GM18909 (cell line): ENCODE data around the gene CAMSAP1.
"Not testable (repeated sequence)": the region's sequence is repeated elsewhere in the genome, so short reads cannot be mapped to it uniquely, and the experiment has no call there.

Experiments
- ATAC-seq: cut with Tn5 transposase; IDR thresholded peaks from one replicate; pipeline ENCODE4 v1.9.1; 2021; ENCODE audit warnings: mild to moderate bottlenecking; ENCODE audit not compliant: unreplicated experiment, poor library complexity

CAMSAP1 gene

GRCh38 chr9:135943604-135944003 lies 36.3 kb upstream of the CAMSAP1 start:
- not testable (repeated sequence) for ATAC-seq

DNA sequence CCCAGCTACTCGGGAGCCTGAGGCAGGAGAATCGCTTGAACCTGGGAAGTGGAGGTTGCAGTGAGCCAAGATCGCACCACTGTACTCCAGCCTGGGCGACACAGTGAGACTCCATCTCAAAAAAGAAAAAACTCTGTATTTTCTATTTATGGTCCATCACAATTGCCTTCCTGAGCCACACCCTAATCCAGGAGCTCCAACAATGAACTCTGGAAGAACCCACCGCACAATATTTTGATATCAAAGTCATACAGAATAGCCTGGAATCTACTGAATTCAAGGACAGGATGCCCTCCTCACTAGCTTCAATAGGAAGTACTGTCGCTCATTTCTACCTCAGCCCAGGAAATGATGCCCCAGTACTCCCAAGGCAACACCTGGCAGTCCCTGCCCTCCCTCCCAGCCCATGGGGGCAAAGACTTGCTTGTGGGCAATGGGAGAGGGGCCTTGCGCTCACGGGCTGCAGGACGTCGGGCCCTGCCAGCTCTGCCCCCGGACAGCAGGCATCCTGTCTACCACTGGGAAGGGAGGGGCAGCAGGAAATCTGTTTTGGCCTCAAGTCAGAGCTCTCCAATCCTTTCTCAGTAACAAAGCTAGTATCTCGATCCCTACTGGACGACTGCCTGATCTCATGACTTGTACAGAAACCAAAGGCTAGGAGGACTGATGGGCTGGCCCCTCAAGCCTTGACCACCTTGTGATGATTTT lies 34.1 kb upstream of the CAMSAP1 start:
- no peak for ATAC-seq

DNA sequence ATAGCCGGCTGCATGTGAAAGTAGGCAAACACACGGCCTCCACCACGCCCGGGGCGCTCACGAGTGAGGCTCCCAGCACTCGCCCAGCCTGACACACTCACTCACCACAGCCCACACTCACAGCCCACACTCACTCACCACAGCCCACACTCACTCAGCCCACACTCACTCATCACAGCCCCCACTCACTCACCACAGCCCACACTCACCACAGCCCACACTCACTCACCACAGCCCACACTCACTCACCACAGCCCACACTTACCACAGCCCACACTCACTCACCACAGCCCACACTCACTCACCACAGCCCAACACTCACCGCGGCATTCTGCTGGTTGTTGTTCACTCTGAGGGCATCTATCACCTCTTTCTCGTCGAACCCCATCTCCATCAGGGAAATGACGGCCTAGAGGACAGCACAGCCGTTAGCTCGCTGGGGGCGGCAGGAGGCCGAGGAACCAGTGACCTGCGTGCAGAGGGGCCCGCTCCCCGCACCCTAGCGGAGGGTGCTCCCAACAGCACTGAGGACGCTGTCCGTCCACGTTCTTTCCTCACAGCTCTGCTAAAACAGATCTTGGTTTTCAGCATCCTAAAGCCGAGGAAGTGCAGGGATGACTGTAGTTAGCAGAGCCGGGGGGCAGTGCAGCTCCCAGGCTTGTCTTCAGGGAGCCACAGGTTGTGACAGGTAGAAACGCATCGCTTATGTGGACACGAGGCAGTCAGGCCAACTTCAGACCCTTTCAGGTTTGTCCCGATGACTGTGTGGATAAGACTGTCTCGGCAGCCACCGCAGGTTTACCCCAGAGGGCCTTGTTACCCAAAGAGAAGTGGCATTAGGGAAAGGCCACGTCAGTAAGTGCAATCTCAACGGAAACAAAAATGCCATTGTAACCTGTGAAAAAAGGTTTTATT lies 32.3 kb upstream of the CAMSAP1 start:
- no peak for ATAC-seq

GRCh38 chr9:135937521-135938489 lies 30.5 kb upstream of the CAMSAP1 start:
- ATAC-seq = no peak

GRCh38 chr9:135933114-135933513 lies 25.8 kb upstream of the CAMSAP1 start:
- no peak for ATAC-seq

- ATAC-seq = no peak
Observed at GRCh38 chr9:135932656-135933055, 25.3 kb upstream of the CAMSAP1 start.

DNA sequence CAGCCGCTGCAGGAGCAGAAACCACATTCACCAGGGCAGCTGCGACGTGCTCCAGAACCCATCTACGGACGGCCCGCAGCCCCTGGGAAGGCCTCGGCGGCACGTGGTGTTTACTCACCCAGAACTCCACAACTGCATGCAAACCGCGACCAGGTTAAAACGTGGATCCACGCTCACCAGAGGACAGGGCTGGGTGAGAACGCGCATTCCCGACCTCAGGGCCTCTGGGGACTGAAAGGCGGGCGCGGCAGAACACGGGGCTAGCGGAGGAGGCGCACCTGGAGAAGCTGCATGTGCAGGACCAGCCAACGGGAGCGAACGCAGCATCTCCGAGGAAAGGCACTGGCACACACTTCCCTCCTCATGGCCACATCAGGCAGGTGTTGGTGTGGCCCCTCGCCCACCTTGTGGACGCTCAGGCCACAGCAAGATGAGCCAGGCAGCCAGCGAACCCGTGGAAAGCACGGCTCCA lies 24.0 kb upstream of the CAMSAP1 start:
- no peak for ATAC-seq

GRCh38 chr9:135930446-135931345 lies 23.4 kb upstream of the CAMSAP1 start:
- no peak for ATAC-seq

- no peak for ATAC-seq
Observed at GRCh38 chr9:135929656-135930445, 22.5 kb upstream of the CAMSAP1 start.

DNA sequence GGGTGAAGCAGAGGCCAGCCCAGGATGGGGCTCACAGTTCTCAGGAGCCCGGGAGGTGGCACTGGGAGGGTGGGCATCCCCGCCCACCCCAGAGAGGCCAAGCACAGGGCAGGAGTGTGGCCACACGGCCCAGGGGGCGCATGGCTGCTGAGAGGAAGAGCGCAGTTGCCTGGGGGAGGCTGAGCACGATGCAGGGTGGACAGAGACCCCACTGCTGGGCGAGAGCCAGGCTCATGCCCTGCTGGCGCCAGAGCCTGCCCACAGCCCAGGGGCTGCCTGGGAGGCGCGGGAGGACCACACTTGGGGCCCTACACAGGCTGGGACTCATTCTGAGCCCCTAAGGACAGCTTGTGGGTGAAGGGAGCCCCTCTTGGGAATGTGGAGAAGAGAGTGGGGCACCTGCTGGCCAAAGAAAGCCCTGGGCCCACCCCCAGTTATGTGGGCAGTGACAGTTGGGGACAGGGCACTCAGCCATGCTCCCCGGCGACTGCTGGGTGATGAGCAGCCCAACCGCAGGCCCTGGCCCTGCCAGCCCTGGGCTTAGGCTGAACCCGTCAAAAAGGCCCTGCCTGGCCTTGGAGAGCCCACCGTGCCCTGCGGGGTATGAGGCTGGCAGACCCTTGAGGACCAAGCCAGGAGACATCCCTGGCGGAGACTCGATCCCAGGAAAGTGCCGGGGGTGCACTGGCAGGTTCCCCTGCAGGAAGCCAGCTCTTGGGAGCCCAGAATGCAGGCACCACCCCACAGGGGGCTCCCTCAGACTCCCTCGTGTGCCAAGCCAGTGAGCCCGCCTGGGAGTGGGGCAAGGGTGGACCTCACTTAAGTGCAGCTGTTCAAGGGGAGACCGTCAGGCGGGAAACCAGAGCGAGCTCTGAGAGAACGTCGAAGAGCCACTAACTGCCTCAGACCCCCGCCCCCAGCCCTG lies 21.6 kb upstream of the CAMSAP1 start:
- ATAC-seq = no peak

GRCh38 chr9:135928074-135928730 lies 20.9 kb upstream of the CAMSAP1 start:
- ATAC-seq = no peak

DNA sequence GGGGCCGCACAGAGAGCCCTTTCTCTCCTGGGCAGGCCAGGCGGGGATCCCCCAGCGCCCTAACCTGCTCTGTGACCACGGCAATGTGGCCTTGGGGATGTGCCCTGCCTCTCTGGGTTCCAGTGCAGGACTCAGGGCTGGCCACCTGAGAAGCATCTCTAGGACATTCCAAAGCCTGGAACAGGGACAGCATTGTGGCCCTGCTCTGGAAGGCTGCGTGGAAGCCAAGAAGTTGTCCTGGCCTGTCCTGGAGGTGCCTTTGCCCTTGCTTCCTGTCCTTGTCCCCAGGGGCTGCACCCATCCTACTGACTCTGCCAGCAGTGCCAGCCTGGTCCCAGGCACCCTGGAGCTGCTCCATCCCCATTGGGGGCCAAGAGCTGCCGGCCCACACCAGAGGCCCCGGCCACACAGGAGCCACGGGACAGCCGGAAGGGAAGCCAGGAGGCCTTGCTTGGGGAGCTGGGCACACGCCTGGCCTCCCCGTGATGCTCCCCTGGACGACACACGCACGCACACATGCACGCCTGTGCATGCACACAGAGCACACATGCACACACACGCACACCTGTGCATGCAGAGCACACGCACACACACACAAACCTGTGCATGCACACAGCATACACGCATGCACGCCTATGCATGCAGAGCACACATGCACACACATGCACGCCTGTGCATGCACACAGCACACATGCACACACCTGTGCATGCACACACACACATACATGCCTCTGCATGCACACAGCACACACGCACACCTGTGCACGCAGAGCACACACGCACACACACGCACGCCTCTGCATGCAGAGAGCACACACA lies 20.1 kb upstream of the CAMSAP1 start:
- ATAC-seq = no peak

DNA sequence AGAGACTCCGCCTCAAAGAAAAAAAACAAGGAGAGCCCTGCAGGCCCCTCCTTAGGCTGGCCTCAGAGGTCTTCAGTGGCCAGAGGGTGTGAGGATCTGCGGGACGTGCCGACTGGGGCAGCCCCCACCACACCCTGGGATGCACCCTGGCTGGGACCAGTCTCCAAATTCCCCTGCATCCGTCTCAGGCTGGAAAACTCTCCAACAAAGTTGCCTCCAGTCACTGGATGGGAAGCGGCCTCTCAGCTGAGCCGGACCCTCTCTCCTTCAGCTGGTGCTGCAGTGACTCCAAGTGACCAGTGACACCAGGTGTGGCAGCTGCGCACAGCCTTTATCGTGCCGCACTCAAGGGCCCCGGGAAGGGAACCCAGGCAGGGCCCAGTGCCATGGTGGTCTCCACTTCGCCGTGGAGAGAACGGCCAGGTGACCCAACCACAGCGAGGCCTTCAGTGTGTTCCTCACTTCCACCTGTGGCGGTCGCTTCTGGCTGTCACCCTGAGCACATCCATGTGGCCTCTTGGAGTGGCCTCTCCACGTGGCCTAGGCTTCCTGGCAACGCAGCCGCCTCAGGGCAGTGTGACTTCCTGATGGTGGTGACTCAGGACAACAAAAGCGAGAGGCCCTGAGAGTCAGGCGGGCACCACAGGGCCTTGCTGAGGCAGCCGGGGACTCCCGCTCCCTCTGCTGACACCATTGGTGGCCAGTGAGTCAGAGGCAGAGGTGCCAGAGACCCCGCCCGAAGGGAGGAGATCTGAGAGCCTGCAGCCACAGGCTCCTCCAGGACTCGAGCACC lies 19.3 kb upstream of the CAMSAP1 start:
- ATAC-seq = no peak

GRCh38 chr9:135925496-135926133 lies 18.3 kb upstream of the CAMSAP1 start:
- ATAC-seq = no peak
